Stimulated activated CD4-positive, alpha-beta T cell treated with anti-CD3 and anti-CD28 coated beads, Interleukin-1b, Interleukin-23, amount 100 ng/mL, for 1 hour (primary cell): ENCODE measurements around the gene TP73.

Source experiments
- DNase-seq, 2 donors: peaks; one replicate each; pipeline ENCODE4 v3.0.0-alpha.2; 2020; ENCODE audit warnings: low read depth in 2 of 2

TP73 gene

DNA sequence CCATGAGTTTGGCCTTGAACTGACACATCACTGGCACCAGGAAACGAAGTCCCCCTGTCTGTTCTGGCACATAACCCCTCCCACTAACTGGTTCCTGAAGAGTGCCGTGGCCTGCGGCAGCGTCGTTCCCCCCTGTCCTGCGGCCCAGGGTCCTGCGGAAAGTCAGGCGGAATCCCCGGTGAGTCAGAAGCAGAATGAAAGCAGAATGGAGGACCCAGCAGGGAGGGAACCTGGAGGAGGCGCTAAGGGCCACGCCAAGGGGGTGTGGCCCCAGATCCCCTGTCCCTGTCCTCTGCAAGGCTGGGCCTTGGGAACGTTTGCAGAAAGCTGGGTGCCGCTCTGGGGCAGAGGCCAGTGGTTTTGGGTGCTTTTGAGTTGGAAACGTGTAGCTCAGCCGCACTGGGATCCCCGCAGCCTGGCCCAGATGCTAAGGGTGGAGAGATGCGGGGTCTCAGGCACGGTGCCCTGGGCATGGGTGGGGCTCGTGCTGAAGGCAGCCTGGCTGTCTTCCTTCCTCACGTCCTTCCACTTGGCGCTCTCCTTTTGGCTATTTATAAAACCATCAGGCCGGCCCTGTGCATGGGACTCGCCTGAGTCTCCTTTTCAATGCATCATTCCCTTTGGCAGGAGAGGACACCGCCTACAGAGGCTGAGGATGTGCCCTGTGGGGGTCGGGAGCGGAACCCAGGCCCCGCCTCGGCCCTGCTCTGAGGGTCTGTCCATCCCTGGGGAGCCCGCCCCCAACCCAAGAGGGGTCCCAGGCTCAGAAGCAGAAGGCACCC, 36.2 kb downstream of the TP73 start:
- no peak for DNase-seq

DNA sequence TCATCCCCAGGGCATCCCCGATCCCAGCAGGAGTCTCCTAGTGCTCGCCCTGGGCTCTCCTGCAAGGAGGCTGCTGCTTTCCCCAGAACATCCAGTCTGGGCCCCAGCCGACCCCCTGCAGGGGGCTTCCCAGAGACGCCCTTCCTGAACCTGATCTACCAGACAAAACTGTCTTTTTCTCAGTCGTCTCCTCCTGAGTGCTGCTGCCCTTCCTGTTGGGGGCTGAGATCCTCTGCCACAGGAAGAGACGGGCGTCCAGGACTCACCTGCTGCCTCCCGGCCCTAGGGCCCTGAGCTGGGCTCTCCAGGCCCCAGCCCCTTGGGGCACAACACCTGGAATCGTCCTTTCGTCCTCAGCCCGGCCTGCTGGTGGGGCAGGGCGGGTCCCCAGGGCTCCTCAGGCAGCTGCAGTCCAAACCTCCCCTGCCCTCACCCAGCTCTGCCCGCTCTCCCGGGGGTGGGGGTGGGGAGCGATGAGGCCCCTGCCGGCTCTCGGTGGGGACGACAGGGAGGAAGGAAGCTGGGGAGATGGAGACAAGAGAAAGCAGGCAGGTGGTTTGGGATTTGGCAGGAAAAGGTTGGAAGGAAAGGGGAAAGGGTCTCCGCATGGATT, 36.9 kb downstream of the TP73 start:
- no peak for DNase-seq

DNA sequence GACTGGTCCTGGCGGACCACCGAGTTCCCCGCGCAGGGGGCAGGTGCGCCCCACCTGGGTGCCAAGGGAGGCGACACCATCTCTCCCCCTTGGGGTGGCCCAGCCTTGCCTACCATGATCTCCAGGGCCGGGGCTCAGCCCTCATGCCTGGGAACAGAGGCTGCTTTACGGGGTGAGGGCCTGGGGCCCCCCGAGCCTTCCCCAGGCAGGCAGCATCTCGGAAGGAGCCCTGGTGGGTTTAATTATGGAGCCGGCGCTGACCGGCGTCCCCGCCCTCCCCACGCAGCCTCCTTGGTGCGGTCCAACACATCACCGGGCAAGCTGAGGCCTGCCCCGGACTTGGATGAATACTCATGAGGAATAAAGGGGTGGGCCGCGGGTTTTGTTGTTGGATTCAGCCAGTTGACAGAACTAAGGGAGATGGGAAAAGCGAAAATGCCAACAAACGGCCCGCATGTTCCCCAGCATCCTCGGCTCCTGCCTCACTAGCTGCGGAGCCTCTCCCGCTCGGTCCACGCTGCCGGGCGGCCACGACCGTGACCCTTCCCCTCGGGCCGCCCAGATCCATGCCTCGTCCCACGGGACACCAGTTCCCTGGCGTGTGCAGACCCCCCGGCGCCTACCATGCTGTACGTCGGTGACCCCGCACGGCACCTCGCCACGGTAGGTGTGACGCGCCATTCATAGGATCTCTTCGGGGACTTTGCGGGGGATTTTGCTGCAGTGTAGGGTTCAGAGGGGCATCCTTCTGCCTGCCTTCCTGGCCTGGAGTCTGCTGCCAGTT, 38.2 kb downstream of the TP73 start:
- no peak for DNase-seq

DNA sequence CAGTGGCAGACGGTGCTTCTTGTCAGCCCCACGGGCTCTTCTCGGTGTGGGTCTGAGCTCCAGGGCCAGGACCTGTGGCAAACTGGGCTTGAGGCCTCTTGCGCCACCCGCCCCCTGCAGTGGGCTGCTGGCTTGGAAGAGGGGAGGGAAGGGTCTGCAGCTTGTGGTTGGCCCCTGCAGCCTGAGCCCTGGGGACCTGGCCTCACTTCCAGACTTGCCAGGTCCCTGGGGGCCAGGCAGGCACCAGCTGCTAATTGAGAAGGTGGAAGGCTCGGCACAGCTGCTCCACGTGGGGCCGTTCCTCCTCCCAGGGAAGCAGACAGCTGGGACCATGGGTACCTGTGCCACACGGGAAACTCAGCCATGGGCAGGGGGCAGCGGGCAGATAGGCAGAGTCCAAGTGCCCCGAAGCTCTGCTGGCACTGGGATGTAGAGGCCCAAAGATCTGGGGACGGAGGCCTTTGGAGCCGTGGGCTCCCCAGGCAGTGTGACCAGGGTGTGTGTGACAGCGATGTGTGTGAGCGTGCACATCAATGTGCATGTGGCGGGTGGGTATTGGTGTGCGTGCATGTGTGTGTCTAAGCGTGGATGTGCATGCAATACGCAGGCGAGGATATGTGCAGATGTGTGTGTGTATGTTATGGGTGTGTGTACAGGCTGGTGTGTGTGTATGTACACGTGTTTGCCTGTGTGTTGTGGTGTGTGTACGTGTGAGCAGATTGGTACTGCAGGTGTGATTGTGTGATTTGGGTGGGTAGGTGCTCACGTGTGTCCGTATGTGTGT, 39.3 kb downstream of the TP73 start:
- DNase-seq = no peak

DNA sequence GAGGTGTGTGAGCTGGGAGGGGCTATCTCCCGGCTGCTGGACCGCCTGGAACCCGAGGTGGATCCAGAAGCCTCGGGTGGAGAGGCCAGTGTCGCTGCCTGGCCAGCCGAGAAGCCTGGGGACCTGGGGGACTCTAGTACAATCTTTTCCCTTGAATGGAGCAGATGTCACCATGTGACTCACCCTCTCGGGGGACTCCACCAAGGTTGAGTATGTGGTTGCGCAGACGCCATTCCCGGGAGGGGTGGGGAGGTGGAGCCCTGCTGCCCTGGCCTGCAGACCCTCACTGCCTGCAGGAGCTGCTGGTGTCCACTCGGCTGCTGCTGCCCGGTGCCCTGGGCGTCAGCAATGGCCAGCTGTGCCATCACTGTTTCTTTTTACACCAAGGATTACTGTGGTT, 40.3 kb downstream of the TP73 start:
- DNase-seq = no peak

DNA sequence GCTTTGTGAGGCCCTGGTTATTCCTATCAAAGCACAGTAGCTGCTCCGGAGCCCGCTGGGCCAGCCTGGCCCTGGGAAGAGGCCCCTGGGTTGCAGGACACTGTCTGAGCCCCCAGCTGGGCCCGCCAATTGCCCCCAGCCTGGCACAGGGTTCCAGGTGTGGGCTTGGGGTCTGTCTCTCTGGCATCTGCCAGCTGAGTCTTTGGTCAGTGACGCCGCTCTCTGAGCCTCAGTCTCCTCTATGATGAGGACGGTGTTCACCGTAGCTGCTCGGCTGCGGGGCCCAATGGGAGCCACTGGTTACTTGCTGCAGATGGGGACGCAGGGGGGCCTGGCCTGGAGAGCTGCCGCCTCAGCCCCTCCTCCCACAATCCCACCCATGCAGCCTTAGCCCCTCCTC, 41.0 kb downstream of the TP73 start:
- no peak for DNase-seq

DNA sequence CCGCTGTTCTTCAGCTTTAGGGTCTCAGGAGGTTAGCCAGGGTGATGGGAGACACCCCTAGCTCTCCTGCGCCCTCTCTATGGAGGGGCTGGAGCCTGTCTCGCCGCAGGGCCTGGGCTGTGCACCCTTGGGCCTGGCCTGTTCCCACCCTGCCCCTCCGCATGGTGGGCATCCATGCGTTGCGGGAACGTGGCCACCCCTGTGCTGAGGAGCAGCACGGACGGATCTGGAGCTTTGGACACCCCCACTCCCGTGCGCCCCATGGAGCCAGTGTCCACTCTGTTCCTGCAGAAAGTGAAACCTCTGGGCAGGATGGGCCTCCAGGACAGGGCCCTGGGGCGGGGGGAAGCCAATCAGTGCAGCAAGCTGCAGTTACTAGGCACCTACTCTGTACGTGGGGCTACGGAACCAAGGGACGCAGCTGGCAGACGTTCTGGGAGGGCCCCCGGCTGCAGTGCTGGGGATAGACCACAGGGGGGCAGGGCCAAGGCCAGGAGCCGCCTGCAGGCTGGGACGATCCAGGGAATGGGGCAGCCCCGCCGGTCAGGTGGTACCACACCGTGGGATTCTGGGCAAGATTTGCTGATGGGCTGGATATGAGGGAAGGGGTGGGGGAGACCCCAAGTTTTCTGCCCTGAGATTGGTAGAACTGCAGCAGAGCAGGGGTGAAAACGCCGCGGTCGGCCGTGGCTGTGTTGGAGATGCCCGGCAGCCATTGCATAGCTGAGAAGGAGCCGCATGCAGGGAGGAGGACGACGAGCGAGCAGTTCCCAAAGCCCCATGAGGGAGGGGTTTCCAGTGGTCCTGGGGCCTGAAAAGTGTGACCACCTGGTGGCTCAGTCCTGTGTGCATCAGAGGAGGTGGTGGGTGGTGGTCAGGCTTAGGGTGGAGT, 43.3 kb downstream of the TP73 start:
- DNase-seq = peak in 1 of 2 donors; percentile 7

DNA sequence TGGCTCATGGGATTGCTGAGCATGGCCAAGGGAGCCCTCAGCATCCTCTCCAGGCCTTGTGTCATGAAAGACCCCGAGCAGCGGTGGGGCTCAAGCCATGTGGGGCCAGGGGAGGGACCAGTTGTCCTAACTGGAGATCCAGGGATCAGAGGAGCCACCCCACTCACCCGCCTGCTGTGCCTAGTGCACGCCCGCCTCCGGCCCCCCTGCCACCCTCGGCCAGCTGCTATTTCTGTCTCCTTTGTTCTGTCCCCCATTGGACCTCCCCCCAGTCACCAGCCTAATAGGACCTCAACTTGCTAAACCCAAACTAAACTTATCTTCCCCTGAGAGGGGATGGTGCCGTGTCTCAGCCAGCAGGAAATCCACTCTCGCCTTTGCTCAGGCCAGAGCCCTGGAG, 44.4 kb downstream of the TP73 start:
- DNase-seq = no peak

DNA sequence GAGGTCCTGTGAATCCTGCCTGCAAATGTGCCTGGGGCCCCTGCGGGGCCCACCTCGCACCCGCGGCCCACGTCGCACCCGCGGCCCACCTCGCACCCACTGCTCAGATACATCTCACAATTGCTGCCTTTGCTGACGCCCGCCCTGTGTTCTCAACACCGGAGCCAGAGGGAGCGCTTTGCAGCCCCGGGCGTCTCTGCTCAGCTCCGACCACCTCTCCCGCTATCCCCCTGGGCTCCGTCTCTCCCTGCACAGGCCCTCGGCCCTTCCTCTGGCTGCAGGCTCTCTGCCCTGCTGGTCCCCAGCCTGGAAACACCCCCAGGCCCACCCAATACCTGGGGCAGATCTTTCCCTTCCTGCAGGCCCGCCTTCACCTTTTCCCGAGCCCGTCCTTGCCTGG, 44.8 kb downstream of the TP73 start:
- no peak for DNase-seq

DNA sequence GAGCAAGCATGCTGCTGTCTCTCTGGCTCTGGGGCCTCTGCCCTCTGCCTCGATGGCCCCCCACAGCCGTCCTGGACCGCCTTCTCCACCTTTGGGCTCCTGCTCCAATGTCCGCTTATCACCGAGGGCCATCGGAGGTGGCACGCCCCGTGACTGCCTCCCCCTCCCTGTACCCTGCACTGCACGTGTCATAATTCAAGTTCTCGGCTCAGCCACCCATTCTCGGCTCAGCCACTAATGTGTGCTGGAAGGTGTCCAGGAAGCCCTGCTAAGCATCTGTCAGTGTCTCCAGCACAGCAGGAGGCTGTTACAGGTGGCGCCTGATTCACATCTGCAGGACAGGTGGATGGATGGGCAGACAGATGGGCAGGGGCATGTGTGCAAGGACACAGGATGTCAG, 45.5 kb downstream of the TP73 start:
- DNase-seq = no peak

DNA sequence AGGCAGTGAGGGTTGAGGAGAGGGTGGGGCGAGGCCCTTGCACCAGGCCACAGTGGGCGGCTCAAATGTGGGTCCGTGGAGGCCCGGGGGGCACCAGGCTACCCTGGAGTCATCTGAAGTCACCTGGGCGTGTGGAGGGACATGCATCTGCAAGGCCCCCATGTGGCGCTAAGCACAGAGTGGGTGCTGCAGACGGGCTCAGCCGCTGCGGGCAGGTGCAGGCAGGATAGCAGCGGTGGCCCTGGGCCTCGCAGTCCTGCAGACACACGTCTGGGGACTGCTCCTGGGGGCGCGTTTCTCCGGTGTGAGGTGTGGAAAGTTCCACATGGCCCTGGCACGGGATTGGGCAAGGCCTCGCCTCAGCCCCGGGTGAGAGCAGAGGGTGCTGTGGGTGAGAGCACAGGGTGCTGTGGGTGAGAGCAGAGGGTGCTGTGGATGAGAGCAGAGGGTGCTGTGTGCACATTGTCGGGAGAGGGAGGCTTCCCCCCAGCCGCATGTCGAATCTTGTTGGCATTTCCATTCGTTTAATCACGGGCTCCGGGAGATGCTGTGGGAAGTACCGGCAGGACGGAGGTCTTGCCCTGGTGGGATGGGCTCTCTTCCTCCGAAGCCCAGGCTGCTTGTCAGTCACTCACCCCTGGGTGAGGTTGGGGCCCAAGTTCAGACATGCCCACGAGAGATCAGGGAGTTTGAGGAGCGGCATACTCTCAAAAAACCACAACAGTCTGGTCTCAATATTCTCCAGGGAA, 46.5 kb downstream of the TP73 start:
- no peak for DNase-seq

DNA sequence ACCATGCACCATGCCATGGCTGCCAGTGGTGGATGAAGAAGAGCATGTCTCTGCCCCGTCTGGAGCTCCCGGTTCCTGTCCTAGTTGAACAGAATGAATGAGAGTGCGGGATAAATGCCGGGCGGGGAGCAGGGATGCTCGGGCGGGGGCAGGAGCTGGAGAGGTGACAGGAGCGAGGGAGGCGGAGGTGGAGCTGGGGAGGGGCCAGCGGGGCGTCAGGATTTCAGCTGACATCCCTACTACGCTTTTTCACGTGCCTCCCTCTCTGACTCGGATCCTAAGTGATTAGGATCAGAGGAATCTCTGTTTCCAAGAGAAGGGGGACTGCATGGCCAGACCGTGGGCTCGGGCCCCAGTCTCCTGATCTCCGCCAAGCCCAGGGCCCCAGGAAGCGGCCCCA, 47.3 kb downstream of the TP73 start:
- DNase-seq = no peak

DNA sequence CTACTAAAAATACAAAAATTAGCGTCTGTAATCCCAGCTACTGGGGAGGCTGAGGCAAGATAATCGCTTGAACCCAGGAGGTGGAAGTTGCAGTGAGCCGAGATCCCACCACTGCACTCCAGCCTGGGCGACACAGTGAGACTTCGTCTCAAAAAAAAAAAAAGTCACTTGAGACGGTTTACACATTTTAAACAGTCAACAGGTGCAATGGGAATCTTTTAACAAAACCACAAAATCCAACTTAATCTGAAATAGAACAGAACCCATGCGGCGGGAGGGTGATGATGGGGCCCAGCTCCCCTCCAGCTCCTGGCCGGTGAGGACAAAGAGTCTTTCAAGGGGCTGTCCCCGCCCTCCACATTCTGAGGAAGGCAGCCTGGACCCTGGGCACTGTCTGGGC, 48.3 kb downstream of the TP73 start:
- DNase-seq = no peak

DNA sequence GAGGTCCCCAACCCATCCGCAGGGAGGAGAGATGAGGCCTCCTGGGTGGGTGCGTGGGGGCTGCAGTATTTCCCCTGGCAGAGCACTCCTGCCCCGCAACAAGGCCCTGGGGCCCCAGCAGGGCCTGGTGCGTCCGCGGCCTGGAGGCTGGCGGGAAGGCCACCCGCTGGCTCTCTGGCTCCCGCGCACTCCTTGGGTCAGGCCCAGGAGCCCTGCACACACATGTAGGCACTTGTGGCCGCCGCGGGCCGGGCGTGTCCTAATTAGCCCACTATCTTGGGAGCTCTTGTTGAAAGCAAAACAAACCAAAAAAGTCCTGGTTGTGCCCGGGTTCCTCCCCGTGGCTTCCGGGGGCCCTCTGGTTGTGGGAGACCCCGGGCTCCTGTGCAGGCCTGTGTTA, 50.2 kb downstream of the TP73 start:
- no peak for DNase-seq

DNA sequence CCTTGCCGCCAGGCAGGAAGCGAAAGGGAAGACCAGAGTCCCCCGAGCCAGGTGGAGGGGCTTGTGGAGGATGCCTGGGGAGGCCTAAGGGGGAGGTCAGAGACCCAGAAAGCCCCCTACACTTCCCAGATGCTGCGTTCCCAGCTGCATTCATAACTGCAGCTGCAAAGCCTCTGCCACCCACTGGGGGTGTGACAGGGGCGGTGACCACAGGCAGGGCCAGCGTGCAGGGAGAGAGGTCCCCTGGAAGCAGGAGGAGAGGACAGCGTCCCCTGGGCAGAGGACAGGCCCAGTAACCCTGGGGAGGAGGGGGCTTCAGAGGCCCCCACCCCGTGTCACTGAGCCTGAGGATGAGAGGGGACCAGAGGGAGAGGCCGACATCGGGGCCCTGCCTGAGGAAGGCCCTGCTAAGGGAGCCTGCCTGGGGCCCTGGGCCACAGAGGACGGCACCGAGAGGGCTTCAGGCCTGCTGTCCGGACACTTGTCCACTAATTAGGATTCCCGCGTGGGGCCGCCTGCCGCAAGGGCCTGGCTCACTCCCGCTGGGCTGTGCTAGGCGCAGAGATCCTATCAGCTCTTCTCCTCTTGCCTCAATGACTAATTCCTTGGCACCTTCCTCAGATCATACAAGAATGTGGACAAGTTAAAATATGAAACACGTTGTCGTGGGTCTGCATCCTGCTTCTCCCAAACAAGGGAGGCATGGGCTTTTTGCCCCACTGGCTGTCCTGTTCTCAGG, 50.8 kb downstream of the TP73 start:
- DNase-seq = no peak

DNA sequence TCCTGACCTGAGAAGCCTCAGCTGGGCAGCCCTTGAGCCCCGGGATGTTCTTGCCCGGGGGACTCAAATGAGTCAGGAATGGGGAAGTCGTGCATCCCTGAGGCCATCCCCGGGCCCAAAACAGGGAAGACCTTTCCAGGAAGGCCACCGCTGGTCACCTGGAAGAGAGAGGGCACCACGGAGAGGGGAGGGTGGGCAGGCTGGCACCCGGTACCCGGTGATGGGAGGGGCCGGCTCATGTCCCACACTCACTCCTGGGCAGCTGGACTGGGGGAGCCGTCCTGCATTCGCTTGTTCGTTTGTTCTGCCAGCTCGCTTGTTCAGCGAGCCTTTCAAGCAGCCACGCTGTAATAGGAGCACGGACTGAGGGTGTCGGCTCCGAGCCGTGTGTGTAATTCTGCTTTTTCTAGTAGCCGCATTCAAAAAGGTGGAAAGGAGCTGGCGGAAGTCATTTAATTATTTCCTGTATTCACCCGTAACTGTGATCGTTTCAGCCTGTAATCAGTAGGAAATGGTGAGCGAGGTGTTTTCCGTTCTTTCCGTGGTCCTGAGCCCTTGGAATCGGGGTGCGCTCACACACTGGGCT, 51.6 kb downstream of the TP73 start:
- no peak for DNase-seq

DNA sequence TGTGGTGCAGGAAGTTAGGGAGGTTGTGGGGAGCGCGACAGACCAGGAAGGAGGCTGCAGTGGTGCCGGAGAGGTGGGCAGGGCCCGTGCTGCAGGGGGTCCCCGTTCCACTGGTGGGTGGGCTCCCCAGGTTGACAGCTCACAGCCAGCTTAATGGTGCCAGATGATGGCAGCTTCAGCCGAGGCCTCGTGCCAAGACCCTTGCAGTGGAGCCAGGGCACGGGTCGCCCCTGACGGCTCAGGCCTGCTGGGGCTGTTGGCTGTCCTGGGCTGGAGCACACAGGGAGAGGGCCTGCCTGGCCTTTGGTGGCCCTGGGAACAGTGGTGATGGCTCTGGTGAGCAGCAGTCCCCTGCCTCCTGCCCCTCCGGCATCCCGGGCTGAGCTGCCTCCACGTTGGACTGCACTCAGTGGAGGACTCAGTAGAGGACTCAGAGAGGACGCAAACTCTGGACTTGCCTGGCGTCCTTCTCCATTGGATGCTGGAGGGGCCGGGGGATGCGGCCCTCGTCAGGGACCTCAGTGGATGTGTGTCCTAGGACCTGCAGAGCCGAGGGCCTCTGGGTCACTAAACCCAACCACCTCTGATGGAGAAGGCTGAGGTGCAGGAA, 53.1 kb downstream of the TP73 start:
- no peak for DNase-seq

DNA sequence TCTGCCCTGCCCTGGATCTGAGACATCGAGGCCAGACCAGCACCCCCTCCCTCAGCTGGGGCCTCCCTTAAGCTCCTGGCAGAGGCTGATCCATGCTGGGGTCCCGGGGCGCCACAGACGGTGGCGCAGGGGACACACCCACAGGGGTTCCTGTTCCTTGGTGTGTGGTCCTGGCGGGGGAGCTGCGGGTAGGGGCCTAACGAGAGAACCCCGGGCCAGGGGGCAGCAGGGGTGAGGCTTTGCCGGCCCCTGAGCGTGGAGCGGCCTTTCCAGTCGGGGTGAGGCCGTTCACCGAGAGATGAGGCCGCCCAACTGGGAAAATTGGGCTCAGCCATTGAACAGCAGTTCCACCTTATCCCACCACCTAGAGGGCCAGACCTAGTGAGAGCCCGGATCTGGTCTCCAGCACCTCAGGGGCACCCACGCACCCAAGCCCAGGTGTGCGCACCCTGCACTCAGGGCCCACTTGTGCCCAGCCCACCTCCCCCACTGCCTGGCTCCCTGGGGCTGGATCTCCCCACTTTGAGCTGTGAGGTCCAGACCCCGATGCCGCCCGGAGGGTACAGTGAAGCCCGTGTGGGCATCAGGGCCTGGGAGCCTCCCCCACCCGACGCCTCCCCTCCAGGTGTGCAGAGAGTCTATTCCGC, 54.5 kb downstream of the TP73 start:
- DNase-seq = no peak
